ENCODE data around the gene PRR22. TPM values are rescaled to one million over a fixed set of nuclear protein-coding genes. Genes with fewer than 3 reads are reported as not detected.
A peak's percentile ranks its signal among the peaks of the same experiment; 100 is the strongest.

PRR22 gene
- total and polyA plus RNA-seq, 12 donors: 0.28 to 16.7 (median 1.3) TPM; not detected in 1

DNA sequence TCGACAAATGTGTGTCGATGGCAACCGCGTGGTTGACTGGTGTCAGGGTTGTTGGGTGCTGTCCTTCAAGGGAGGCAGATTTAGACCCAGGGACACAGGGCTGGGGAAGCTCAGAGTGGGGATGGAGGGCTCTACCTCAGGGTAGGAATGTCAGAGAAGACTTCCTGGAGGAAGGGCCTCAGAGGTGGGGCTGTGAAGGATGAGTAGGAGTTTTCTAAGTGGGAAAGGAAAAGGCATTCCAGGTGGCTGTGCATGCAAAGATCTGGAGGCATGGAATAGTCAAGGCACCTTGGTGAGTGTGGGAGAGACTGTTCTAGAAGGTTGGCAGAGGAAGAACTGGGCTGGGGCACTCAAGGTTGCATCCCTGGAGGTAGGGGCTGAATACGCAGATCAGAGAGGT, 22.4 kb upstream of the PRR22 start:
- Histone ChIP-seq H3K27me3 (no peaks in the 10 kb centered on the region), H3K27ac (no peak overlapping the region), H3K36me3 (replicated peaks in 1 of 2) (no peaks in the 10 kb centered on the region), H3K4me3 (no peak overlapping the region), H3K4me1 (replicated peaks in 1 of 2) (peaks cover 13 to 17% of the 10 kb centered on the region in 2 donors), H3K9me3 (replicated peaks in 1 of 3) (no peaks in the 10 kb centered on the region)
- intact Hi-C loops (cut with DNase I): loop anchor here (5.0 to 10.0 kb wide), 3 partner anchors 85 to 215 kb away; no protein-coding TSS in a partner anchor
- TF ChIP-seq POLR2A (IDR thresholded peaks at IDR 0.05): no peak
- TF ChIP-seq, protein P1, sequence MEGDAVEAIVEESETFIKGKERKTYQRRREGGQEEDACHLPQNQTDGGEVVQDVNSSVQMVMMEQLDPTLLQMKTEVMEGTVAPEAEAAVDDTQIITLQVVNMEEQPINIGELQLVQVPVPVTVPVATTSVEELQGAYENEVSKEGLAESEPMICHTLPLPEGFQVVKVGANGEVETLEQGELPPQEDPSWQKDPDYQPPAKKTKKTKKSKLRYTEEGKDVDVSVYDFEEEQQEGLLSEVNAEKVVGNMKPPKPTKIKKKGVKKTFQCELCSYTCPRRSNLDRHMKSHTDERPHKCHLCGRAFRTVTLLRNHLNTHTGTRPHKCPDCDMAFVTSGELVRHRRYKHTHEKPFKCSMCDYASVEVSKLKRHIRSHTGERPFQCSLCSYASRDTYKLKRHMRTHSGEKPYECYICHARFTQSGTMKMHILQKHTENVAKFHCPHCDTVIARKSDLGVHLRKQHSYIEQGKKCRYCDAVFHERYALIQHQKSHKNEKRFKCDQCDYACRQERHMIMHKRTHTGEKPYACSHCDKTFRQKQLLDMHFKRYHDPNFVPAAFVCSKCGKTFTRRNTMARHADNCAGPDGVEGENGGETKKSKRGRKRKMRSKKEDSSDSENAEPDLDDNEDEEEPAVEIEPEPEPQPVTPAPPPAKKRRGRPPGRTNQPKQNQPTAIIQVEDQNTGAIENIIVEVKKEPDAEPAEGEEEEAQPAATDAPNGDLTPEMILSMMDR (IDR thresholded peaks at IDR 0.05): no peak
- DNase-seq: no peak
- 87 to 95% (median 91%) methylated on average over 5 of the region's 5 CpGs for WGBS, 4 donors

DNA sequence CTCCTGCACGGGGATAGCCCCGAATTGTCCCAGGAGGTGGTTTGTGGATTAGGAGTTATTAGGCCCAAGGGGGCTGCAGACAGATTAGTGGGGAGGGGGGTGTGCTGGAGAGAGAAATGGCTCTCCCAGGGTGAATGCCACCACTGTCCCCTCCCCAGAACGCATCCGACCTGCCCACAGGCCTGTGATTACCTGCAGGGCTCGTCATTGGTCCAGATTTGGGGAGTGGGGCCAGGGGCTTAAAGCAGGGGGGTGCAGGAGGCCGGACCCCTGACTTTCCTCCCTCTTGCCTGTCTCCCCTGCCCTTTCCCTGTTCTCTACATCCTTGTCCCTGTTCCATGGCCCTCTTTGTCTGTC, 21.6 kb upstream of the PRR22 start:
- intact Hi-C loops (cut with DNase I): loop anchor here (5.0 to 10.0 kb wide), 3 partner anchors 86 to 216 kb away; no protein-coding TSS in a partner anchor
- DNase-seq: no peak
- Histone ChIP-seq H3K27ac (peak overlapping the region in 1 of 5 donors; percentile 72), H3K36me3 (replicated peaks in 1 of 2) (no peaks in the 10 kb centered on the region), H3K4me3 (no peak overlapping the region), H3K9me3 (replicated peaks in 1 of 3) (no peaks in the 10 kb centered on the region), H3K4me1 (replicated peaks in 1 of 2) (peaks cover 16 to 18% of the 10 kb centered on the region in 2 donors), H3K27me3 (no peaks in the 10 kb centered on the region)
- TF ChIP-seq, protein P1 (IDR thresholded peaks at IDR 0.05): peak in 2 of 6 experiments; percentile 0 to 12
- no peak for TF ChIP-seq POLR2A (IDR thresholded peaks at IDR 0.05)
- WGBS, 4 donors: 26 to 36% (median 30%) methylated on average over 3 to 6 of the region's 6 CpGs

DNA sequence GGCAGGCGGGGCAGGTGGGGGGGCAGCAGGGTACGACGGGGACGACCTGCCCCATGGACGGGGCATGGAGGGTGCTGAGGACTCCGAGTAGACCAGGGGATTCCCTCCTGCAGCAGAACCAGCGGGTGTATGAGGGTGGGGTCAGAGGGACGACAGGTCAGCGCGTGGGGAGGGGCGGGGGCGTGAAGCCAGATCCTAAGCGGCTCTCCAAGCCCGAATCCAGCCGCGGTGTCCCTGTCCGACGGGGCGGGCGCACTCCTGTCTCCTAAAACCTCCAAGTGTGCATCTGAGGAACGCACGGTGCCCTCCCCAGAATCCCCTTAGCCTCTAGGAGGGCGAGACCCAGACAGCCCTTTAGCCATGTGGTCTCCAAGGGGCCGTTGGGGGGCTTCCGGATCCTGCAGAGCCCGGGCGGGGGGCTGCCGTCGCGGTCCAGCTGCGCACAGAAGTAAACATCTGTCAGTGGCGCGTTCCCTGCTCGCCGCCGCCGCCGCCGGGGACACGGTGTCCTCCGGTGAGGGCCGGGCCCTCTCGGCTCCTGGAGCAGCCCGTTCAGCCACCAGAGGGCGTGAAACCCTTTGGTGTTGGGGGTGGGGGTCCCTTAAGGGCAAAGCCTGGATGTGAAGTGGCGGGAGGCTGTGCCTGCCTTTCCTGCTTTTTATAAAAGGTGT, 21.1 kb upstream of the PRR22 start:
- Histone ChIP-seq H3K27me3 (no peaks in the 10 kb centered on the region), H3K36me3 (replicated peaks in 1 of 2) (no peaks in the 10 kb centered on the region), H3K9me3 (replicated peaks in 1 of 3) (no peaks in the 10 kb centered on the region), H3K4me3 (peak overlapping the region in 2 of 4 donors; percentile 16 to 53), H3K4me1 (replicated peaks in 1 of 2) (peaks cover 21 to 23% of the 10 kb centered on the region in 2 donors), H3K27ac (peak overlapping the region in 3 of 5 donors; percentile 9 to 75 (median 72))
- DNase-seq: peak; percentile 75 to 86 (median 83)
- WGBS, 4 donors: 0 to 2% (median 1%) methylated on average over 17 to 46 of the region's 46 CpGs
- TF ChIP-seq POLR2A (IDR thresholded peaks at IDR 0.05): peak in 1 of 2 donors; percentile 36
- TF ChIP-seq, protein P1 (IDR thresholded peaks at IDR 0.05): peak; percentile 73 to 83 (median 76)
- intact Hi-C loops (cut with DNase I): loop anchor here (2.0 to 10.0 kb wide), 4 partner anchors 87 to 217 kb away; no protein-coding TSS in a partner anchor

DNA sequence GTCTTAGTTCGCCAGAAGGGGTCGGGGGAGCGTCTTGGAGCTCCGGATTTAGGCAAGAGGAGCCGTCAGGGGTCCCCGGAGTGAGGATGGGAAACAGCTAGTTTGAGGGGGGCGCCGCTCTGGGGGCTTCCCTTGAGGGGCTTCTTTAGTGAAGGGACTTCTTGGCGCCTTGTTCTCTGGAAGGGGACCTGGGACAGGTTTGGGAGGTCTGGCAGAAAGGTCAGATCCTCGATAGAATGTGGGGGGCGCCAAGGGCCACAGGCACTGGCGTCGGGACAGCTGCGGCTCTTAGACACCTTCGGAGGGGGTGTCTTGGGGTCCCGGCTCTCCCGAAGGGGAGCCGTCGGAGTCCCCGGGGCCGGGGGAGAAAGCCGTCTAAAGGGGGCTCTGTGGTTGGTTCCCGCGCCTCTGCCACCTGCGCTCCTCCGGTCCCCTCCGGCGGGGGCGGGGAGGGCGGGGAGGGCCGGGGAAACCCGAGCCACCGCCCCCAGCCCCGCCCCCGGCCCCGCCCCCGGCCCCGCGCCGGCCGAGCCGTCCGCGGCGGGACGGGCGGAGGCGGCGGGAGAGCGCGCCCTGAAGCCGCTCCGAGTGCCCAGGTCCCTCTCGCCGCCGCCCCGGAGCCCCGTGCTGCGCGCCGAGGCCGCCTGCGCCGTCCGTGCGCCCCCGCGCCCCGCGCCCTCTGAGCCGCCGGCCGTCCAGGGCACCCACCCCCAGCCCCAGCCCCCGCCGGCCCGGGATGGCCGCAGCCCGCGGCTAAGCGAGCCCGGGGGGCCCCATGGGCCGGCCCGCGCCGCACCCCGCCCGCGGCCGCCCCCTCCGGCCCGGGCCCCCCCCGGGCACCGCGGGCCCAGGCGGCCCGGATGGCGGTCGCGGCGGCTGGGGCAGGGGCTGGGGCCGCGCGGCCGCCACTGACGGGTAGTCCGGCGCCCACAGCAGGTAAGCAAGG, 20.2 kb upstream of the PRR22 start, which contains the start of gene NRTN:
TSS of gene NRTN (plus strand) at position 552 of the 946 bp plus-strand sequence. CDS start 19,099 bp downstream, outside the sequence.
- H3K27me3 ChIP-seq: no peaks in the 10 kb centered on the region
- TF ChIP-seq, protein P1 (IDR thresholded peaks at IDR 0.05): no peak
- no peak for TF ChIP-seq POLR2A (IDR thresholded peaks at IDR 0.05)
- WGBS, 4 donors: 1 to 4% (median 2%) methylated on average over 10 to 86 of the region's 107 CpGs
- H3K4me3 ChIP-seq: peak within 1 kb of the TSS in 2 of 4 donors; percentile 16 to 53
- peak in 4 of 7 donors; percentile 53 to 71 (median 55) for DNase-seq
- H3K9me3 ChIP-seq (replicated peaks in 1 of 3): no peaks in the 10 kb centered on the region
- H3K36me3 ChIP-seq (replicated peaks in 1 of 2): no peaks in the 10 kb centered on the region
- H3K4me1 ChIP-seq (replicated peaks in 1 of 2): peaks cover 29 to 31% of the 10 kb centered on the region in 2 donors
- intact Hi-C loops (cut with DNase I): loop anchor here (2.0 to 10.0 kb wide), 4 partner anchors 88 to 218 kb away; no protein-coding TSS in a partner anchor
- peak within 1 kb of the TSS in 3 of 5 donors; percentile 19 to 75 (median 72) for H3K27ac ChIP-seq
